UCSD-AML1 (cell line): ENCODE measurements around the gene NHLRC2.
"Not testable (repeated sequence)": the region's sequence is repeated elsewhere in the genome, so short reads cannot be mapped to it uniquely, and the experiment has no call there.

ENCODE experiments used
- DNase-seq: peaks from one replicate; lab custom pipeline; 2025; ENCODE audit not compliant: unreplicated experiment; lab: John Stamatoyannopoulos, UW

The NHLRC2 gene, protein sequence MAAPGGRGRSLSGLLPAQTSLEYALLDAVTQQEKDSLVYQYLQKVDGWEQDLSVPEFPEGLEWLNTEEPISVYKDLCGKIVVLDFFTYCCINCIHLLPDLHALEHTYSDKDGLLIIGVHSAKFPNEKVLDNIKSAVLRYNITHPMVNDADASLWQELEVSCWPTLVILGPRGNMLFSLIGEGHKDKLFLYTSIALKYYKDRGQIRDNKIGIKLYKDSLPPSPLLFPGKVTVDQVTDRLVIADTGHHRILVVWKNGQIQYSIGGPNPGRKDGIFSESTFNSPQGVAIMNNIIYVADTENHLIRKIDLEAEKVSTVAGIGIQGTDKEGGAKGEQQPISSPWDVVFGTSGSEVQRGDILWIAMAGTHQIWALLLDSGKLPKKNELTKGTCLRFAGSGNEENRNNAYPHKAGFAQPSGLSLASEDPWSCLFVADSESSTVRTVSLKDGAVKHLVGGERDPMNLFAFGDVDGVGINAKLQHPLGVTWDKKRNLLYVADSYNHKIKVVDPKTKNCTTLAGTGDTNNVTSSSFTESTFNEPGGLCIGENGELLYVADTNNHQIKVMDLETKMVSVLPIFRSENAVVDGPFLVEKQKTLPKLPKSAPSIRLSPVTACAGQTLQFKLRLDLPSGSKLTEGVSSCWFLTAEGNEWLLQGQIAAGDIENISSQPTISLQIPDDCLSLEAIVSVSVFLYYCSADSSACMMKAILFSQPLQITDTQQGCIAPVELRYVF

DNA sequence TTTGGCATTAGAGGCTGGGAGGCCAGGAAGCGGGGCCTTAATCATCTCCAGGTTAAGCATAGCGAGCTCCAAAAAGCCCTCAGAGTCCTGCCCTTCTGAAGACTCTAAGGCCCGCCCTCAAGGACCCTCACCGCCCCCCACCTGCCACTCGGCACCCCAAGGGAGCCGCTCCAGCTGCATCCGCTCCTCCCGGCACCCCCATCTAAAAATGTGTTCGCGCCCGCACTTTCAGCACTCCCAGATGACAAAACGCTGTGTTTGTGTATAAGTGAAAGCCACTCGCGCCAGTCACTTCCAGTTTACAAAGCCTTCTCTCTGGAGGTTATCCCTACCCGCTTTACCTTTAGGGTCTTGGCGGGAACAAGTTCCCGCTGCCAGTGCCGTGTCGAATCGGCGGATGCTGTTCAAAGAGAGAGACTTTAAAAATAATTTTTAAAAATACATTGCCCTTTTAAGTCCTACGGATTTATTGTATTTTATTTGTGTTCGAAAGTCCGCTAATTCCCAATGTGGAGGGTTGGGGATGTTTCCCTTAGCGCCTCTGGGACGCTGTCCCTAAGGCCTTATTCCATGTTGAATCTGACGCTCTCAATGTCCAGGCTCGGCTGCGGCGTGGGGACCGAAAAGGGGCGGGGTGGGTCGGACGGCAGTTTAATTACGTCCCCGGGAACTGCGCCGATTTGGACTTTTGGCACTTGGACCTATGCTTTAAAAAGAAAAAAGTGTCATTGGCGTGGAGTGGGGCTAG is at the start of gene NHLRC2, which contains the start of gene DCLRE1A:
Gene NHLRC2 (plus strand): TSS at position 649 of the 748 bp plus-strand sequence. CDS start 212 bp downstream, outside the sequence.
Gene DCLRE1A (minus strand): TSS at position 70 of the 748 bp plus-strand sequence. CDS start 900 bp downstream, outside the sequence.
- peak; percentile 82 for DNase-seq

DNA sequence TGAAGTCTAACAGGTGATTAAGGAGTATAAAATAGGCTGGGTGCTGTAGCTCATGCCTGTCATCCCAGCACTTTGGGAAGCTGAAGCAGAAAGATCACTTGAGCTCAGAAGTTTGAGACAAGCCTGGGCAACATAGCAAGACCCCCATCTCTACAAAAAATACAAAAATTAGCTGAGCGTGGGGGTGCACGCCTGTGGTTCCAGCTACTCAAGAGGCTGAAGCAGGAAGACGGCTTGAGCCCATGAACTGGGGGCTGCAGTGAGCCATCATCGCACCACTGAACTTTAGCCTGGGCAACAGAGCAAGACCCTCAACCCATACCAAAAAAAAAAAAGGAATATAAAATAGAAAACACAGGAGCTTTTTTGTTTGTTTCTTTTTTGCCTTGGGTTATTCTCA is 48.0 kb upstream of the NHLRC2 start:
- no peak for DNase-seq

DNA sequence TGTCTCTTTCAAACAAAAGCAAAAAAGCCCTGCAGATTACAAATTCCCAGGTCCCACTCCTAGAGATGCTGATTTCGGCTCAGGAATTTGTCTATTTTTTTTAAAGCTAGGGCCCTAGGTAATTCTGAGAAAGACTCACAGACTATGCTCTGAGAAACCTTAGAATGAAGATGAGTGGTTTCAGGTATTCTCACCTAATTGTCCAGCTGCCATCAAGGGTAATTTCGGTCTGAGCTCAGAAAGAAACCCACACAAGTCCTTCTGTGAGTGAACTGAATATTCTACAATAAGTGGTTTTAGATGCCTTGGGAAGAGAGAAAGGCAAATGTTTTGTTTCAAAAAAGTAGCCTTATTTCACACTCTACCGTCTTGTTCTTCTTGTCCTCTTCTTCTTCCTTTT is 46.3 kb upstream of the NHLRC2 start:
- no peak for DNase-seq

DNA sequence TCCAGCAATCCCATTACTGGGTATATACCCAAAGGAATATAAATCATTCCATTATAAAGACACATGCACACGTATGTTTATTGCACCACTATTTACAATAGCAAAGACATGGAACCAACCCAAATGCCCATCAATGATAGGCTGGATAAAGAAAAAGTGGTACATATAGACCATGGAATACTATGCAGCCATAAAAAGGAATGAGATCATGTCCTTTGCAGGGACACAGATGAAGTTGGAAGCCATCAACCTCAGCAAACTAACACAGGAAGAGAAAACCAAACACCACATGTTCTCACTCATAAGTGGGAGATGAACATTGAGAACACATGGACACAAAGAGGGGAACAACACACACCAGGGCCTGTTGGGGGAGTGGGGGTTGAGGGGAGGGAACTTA is 39.8 kb upstream of the NHLRC2 start:
- not testable (repeated sequence) for DNase-seq

DNA sequence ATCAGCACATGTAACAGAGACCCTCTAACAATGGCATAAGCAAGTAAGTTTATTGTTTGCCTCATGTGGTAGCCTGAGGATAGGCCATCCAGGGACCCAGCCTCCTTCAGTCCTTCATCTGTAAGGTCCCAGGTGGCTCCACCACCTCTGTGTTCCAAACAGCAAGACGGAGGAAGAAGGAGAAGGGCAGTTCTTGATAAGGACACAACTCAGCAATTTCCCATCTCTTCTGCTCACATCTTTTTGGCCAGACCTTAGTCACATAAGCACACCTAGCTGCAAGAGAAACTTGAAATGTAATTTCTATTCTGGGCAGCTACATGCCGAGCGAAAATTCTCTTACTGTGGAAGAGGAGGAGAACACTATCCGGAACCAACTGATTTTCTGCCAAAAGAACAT is 34.5 kb upstream of the NHLRC2 start:
- DNase-seq: no peak

DNA sequence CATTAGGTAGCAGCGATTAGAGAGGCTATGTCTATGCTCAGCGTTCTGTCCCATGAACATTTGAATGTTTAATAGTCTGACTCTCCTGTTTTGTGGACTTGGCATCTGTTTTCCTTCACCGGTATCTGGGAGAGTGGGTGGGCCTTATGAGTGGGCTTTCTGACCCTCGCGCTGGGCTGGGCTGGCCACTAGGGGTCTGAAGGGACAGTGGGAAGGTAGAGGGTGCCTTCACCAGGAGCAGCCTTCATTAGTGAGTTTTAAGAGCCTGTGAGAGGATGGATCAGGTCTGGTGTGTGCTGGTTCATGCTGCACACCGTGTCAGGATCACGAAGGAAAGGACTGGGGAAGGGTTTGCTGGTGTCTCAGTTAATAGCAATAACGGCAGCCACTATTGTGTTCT is 34.0 kb upstream of the NHLRC2 start:
- DNase-seq: peak; percentile 12

DNA sequence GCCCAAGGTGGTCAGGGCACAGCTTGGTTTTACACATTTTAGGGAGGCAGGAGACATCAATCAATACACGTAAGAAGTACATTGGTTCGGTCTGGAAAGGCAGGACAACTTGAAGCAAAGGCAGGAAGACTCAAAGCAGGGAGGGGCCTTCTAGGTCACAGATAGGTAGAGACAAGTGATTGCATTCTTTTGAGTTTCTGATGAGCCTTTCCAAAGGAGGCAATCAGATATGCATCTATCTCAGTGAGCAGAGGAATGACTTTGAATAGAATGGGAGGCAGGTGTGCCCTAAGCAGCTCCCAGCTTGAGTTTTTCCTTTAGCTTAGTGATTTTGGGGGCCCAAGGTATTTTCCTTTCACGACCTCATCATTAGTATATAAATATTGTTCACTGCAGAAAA is 33.2 kb upstream of the NHLRC2 start:
- not testable (repeated sequence) for DNase-seq

DNA sequence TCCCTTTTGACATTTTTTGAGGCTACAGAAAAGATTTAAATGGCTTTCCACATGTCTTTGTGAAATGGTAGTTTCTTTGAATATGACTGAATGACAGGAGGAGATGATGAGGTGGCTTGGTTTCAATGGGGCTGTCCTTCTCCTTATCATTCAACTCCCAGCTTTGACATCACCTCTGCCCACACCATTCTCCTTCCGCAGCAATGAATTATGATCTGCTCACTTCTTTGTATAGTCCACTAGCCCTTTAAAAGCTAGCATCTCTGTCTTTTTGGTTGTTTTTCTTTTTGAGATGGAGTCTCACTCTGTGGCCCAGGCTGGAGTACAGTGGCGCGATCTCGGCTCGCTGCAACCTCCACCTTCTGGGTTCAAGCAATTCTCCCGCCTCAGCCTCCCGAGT is 32.3 kb upstream of the NHLRC2 start:
- no peak for DNase-seq

DNA sequence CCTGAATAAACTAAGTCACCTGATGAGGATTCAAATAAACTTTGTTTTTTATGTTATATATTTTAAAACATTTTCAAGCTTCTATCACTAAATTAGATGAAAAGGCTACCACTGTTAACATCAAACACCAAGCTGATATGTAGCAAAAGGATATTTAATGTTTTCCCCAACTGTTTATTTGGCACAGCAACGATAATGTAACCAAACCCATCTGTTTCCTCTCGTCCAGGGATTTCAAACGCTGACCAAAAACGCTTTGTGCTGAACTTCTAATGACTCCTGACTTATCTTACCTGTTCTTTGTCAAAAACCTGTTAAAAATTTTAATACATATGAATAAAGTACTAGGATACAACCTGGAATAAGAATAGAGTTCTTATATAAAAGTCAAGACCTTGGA is 31.1 kb upstream of the NHLRC2 start:
- DNase-seq: no peak

DNA sequence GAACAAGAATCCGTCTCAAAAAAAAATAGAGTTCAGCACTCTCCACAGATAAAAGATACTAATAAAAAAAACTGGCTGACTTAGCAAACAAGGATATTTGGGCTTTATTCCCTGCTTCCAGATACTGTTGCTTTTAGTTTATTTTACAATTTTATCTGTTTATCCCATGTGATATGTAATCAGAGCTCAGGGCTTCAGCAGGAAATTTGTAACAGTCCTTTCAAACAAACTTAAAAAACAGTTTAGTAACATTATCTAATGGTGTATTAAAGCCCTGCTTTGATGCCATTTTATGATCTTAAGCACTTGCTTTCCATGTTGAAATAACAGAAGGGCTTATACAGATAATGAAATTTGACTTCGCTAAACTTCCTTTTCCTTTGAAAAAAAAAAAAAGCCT is 28.7 kb upstream of the NHLRC2 start:
- no peak for DNase-seq

DNA sequence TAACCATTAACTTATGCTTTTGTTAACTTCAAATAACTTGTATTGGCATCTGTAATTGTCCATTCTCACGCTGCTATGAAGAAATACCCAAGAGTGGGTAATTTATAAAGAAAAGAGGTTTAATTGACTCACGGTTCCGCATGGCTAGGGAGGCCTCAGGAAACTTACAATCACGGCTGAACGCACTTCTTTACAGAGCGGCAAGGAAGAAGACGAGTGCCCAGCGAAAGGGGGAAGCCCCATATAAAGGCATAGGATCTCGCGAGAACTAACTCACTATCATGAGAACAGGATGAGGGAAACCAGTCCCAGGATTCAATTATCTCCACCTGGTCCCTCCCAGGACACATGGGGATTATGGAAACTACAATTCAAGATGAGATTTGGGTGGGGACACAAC is 25.9 kb upstream of the NHLRC2 start:
- DNase-seq: not testable (repeated sequence)

DNA sequence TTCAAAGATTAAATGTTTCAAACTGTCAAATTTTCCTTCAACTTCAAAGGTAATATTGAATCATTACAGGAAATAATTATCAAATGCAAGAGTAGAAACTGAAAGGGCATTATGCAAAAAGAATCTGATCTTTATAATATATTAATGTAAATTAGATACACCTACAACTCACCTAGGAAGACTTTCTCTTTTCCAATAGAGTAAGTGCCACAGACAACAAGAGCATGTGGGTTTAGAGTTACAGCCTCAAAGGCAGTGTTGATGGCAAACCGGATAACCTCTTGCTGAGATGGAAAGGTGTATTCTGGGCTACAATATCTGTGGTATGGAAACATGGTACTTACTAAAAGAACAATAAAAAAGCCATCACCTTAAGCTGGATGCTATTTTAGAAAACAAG is 12.3 kb upstream of the NHLRC2 start:
- no peak for DNase-seq

DNA sequence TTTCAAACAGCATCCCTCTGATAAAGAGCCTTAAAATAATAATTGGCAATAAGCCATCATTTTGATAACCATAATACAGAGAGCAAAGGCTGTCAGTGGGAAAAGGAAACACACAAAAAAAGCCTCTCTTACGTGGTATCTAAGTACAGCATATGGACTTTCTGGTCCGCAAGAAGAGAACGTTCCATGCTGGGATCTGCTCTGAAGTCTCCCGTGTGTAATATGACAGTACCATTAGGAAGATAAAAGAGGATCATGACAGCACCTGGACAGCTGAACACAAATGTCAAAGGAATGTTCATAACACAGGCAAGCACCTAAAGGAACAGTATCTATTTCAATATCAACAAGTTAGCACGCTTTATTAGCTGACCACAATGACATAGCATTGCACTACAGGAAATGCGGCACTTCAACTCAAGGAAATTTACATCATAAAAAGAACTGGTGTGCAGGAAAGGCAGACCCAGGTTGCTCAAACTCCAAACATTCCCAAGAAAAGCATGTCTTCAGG is 10.4 kb upstream of the NHLRC2 start:
- peak; percentile 33 for DNase-seq

DNA sequence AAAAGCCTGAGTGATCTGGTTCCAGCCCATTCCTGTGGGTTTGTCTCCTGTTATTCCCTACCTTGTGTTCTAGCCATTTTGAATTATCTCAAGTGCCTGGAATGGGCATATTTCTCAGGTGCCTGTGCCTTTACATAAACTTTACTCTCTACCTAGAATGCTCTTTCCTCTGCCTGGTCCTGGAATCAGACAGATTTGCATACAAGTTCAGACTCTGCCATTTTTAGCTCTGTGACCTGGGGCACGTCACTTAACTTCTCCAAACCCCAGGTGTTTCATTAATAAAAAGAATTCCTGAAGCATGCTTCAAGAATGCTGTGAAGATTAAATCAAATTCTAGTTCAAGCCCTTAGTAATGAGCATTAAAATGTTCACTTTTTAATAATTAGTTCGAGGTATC is 8.4 kb upstream of the NHLRC2 start:
- no peak for DNase-seq

DNA sequence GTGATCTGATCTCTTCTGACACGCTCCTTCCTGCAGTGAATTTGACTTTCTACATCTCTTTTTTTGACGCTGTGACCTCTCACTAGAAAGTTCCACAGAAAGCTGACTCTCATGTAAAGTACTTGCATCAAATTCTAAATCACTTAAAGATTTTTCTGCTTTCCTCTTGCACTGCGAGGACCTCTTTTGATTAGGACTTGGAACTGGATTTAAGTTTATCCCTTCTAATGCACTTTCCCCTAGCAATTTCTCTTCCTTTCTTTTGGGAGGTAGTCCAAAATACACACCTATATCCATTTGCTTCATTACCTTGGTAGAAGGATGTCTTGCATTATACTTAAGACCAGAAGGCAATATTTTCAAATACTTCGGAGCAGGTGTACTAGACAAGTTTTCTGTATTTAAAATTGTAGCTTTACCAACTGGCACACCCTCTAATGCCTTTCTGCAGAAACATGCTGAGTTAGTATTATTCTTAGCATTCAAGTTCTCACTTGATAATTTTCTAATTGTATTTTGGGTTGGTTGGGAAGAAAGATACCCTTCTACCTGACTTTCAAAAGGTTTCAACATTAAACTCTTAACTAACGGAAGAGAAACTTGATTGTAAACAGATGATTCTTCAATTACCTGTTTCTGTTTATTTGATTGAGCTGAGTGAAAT is 5.2 kb upstream of the NHLRC2 start:
- no peak for DNase-seq

DNA sequence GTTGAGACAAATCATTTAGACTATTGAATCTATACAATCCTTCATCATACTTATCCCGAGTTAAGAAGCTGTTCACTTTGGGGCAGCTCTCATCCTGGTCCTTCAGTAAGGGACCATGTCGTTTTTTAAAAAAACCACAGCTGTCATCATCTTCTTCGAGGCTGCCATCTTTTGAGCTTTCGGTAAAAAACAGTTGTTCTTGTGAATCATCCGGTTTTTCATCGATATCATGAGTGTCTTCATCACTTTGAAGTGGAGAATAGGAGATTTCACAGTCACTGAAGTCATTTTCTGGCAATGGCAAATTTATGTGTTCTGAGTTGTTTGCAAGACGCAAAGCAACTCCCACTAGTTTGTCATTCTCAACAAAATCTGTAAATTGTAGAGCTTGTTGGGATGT is 4.5 kb upstream of the NHLRC2 start:
- DNase-seq: no peak

DNA sequence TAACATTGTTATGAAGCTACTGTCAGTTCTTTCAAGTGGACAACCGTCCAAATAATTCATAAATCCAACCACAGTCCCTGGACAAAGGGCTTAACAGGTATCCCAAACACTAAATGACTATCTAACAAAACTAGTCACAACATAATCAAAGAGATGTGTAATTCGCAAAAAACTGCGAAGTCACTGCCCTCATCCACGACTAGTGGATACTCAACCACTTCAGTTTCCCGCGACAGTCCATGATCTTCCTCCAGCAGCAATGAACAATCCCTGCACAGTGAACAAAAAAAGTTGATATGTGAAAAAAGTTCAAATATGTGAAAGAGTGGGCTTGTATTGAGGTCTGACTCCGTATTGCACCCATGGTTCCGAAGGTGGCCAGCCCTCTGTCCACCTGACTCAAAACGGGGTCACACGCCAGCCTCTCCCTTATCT is 866 bp upstream of the NHLRC2 start:
- no peak for DNase-seq

DNA sequence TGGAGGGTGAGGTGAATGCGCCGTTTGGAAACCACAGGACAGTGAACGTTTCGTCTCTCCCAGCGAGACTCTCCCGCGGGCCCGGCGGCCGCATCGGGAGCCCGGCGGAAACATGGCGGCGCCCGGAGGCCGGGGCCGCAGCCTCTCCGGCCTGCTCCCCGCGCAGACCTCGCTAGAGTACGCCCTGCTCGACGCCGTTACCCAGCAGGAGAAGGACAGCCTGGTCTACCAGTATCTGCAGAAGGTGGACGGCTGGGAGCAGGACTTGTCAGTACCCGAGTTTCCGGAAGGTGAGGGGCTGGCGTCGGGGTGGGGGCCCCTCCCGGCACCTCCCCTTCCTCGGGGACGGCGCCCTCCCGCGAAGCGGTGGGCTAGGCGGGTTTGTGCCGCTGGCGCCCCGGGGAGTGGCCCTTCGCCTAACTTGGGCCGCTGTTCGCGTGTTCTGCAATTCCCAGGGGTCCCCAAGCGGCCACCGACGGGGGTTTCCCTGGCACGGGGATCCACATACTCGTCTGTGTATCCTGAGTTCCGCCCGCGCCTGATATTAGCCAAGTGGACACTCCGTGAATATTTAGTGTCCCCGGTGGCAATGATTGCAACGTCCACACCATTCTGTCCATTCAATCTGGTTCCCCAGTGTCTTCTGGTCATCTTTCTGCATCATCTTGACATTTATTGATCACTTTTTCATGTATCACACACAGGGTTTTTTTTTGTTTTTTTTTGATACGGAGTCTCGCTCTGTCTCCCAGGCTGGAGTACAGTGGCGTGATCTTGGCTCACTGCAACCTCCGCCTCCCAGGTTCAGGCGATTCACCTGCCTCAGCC is 514 bp downstream of the NHLRC2 start:
- peak; percentile 82 for DNase-seq

DNA sequence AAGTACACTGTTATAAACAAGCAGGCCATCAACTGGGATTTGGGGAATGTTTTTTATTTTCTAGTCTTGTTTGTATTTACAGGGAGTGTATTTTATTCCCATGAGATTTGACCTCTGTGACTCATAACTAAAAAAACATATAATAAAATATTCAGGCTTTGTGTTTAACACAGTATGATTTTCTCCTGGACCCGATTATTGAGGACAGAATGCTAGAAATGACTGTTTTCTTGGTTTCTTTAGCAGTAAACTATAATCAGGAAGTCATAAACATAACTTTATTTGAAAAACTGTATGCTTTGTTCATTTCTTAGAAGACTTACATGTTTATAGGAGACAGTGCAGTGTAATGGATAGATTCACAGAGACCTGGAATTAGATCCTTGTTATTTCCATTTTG is 2.1 kb downstream of the NHLRC2 start:
- DNase-seq: no peak

DNA sequence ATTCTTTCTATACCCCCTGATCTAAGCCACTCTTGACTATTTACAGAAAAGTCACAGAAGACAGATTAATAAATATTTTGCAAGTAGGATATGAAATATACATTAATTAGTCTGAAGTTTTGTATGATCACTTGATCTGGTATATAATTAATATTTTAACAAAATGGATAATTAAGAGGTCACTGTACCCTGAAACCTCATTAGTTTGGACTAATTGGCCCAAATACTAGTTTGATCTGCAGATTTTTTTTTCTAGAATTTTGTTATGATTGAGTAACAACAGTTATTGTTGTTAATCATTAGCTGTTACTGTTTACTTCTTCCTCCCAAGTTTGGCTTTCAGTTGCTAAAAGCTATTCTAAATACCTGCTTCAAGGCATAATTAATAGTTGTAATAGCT is 2.7 kb downstream of the NHLRC2 start:
- no peak for DNase-seq
